ENCODE results near the gene CD80.

Gene CD80

GRCh38 chr3:119494597-119494996 lies 64.8 kb downstream of the CD80 start:
- DNase-seq (ENCODE audit: low read depth), result no peak

- no peak for DNase-seq (ENCODE audit: low read depth)
Observed at GRCh38 chr3:119492810-119493209, 66.6 kb downstream of the CD80 start.

GRCh38 chr3:119492128-119492527 lies 67.3 kb downstream of the CD80 start:
- no peak for DNase-seq (ENCODE audit: low read depth)

GRCh38 chr3:119490153-119490552 lies 69.3 kb downstream of the CD80 start:
- DNase-seq (ENCODE audit: low read depth), result no peak

GRCh38 chr3:119485563-119485962 lies 73.9 kb downstream of the CD80 start:
- no peak for DNase-seq (ENCODE audit: low read depth)

GRCh38 chr3:119483101-119483500 lies 76.3 kb downstream of the CD80 start:
- DNase-seq (ENCODE audit: low read depth), result no peak

- no peak for DNase-seq (ENCODE audit: low read depth)
Observed at GRCh38 chr3:119481079-119481478, 78.3 kb downstream of the CD80 start.
